Measurements from ENCODE around the gene ABHD8.

The ABHD8 gene

DNA sequence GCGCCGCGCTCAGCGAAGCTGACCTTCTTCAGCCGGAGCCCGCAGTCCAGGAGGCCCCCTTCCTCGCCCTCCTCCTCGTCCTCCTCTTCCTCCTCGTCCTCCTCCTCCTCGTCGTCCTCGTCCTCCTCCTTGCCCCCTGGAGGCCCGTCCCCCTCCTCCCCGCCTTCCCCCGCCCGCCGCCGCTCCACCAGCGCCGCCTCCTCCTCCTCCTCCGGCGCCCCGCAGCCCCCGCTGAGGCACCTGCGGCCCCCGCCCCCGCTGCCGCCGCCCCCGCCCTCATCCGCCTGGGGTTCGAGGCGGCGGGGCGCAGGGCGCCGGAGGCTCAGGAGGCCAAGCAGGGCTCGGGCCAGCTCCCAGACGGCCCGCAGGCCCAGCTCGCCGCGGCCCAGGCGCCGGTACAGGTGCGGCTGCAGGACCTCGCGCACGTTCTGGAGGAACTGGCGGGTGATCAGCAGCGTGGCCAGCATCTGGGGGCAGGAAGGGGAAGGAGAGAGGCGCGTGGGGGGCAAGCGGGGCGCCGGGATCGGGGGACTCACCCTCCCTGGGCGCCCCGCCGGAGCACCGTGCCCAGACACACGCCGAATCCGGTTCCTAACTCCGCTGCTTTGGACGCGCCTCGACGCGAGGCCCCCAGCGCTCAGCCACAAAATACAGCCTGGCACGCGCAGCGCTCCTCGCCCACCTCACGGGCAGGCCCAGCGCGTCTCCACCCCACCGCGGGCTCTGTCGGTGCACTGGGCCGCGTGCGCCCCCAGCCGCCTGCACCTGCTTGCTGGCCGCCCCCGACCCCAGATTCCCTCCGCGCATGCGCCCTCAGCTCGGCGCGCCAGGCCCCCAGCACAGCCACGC, 25.5 kb upstream of the ABHD8 start:
- peak overlapping the region; percentile 3 for H3K4me3 ChIP-seq (replicated peaks; ENCODE audit: low read depth, low read length)
- no peak for DNase-seq (ENCODE audit: low read depth)
- TF ChIP-seq, protein P1, sequence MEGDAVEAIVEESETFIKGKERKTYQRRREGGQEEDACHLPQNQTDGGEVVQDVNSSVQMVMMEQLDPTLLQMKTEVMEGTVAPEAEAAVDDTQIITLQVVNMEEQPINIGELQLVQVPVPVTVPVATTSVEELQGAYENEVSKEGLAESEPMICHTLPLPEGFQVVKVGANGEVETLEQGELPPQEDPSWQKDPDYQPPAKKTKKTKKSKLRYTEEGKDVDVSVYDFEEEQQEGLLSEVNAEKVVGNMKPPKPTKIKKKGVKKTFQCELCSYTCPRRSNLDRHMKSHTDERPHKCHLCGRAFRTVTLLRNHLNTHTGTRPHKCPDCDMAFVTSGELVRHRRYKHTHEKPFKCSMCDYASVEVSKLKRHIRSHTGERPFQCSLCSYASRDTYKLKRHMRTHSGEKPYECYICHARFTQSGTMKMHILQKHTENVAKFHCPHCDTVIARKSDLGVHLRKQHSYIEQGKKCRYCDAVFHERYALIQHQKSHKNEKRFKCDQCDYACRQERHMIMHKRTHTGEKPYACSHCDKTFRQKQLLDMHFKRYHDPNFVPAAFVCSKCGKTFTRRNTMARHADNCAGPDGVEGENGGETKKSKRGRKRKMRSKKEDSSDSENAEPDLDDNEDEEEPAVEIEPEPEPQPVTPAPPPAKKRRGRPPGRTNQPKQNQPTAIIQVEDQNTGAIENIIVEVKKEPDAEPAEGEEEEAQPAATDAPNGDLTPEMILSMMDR (IDR thresholded peaks at IDR 0.05; ENCODE audit: low read length, missing control alignments) = no peak

DNA sequence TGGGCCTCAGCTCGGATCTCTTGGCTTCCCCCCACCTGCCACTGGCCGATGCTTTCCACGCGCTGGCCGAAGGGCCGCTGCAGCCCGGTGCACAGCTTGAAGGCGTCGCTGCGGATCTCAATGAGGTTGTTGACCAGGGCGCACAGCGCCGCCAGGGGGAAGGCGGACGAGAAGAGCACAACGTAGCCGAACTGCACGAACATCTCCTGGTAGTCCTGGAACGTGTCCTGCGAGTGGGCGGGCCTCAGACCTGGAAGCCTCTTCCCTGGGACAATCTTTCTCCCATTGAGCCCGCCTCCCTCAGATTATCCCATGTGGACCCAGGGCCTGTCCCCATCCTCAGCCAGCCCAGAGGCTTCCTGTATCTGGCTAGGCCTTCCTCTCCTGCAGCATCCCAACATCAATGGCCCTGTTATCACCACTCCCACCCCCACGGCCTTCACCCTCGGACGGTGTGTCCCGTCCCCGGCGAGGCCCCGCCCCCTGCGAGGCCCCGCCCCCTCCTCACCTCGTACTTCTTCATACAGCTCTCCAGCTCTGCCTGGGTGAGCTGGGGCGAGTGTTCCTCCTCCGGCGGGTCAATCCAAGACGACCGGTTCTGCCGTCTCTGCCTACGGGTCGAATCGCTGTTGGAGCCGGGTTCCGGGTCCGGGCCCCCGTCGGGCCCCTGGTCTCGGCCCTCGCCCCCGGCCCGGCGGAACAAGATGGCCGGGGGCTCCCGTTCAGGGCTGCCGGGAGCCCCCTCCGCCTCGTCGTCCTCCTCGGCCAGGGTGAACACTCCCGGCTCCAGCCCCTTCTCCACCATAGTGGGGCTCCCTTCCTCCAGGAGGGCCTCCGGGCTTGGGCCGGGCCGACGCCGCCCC, 24.7 kb upstream of the ABHD8 start:
- peak; percentile 65 for DNase-seq (ENCODE audit: low read depth)
- H3K4me3 ChIP-seq (replicated peaks; ENCODE audit: low read depth, low read length) = peak overlapping the region; percentile 3

DNA sequence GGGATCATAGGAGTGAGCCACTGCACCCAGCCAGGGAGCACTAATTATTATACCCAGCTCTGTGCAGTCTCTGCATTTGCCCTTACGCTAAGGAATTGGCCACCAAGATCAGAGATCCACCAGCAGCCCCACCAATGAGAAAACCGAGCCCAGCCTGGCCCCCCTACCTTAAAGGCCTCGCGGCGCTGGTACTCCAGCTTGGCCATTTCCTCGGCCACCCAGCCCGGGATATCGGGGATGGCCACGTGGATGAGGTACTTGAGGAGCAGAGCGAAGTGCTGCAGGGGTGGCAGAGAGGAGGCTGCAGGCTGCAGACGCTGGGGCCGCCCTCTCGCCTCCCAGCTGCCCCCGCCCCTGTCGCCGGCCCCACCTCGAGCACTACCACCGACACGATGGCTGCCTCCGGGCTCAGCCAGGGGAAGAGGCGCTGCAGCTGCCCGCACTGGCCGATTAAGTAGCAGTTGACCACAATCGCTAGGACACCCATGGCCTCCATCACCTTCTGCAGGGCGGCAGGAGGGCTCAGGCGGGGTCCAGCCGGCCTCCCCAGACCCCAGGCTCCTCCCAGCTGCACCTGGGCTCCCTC, 23.9 kb upstream of the ABHD8 start:
- H3K4me3 ChIP-seq (replicated peaks; ENCODE audit: low read depth, low read length) = no peak overlapping the region
- TF ChIP-seq, protein P1 (IDR thresholded peaks at IDR 0.05; ENCODE audit: low read length, missing control alignments) = no peak
- no peak for DNase-seq (ENCODE audit: low read depth)

More for the DNA sequence above, 24.7 kb upstream of the ABHD8 start:
- TF ChIP-seq, protein P1 (IDR thresholded peaks at IDR 0.05; ENCODE audit: low read length, missing control alignments) = peak; percentile 41

DNA sequence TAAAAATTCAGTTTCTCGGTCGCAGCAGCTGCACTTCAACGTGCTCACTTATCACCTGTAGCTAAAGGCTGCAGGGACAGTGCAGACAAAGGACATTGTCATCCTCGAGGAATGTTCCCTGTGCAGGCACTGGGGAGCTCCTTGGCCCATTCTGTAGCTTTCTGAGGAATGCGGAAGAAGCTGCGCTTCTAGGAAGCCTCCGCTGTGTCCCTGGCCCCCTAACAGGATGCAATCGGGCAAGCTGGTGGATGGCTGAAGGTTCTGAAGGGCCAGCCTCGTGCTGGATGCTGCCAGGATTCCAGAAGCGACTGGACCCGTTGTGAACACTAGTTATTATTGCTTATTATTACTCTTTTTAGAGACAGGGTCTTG, 23.4 kb upstream of the ABHD8 start:
- no peak for DNase-seq (ENCODE audit: low read depth)
- TF ChIP-seq, protein P1 (IDR thresholded peaks at IDR 0.05; ENCODE audit: low read length, missing control alignments) = no peak
- no peak overlapping the region for H3K4me3 ChIP-seq (replicated peaks; ENCODE audit: low read depth, low read length)

DNA sequence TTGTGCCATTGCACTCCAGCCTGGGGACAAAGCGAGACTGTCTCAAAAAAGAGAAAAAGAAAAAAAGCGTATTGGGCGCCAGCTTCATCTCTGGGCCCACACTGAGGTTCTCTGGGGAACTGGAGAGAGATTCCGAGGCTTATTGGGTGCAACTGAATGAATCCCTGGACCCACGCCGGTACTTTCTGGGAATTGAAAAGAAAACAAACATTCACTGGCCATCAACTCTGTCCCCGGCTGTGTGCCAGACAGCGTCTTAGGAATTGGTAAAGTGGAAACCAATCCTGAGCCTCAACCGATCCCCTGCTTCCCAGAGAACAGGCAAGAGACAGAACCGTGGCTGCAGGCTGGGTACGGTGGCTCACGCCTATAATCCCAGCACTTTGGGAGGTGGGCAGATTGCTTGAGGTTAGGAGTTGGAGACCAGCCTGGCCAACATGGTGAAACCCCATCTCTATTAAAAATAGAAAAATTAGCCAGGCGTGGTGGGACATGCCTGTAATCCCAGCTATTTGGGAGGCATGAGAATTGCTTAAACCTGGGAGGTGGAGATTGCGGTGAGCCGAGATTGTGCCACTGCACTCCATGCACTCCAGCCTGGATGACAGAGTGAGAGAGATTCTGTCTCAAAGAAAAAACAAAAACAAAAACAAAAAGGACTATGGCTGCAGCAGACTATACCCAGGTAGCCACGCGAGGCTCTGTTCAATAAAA, 22.8 kb upstream of the ABHD8 start:
- DNase-seq (ENCODE audit: low read depth) = no peak

DNA sequence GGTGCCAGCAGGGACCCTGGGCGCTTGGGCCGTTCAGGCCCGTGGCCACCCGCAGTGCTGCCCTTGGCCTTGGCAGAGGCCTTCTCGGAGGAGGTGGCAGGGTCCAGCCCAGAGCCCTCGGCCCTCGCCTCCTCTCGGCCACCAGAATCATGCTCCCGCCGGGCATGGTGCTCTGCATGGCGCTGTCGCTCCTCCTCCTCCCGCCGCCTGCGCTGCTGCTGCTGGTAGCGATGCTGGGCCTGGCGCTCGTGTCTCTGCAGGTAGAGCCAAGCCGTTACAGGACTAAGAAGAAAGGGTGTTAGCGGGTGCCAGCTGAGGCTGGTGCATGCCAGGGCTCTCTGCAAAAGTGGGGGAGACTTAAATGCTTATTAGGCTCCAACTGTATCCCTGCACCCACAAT, 21.9 kb upstream of the ABHD8 start:
- TF ChIP-seq, protein P1 (IDR thresholded peaks at IDR 0.05; ENCODE audit: low read length, missing control alignments) = no peak
- DNase-seq (ENCODE audit: low read depth) = no peak
- H3K4me3 ChIP-seq (replicated peaks; ENCODE audit: low read depth, low read length) = no peak overlapping the region

More for the DNA sequence above, 22.8 kb upstream of the ABHD8 start:
- no peak overlapping the region for H3K4me3 ChIP-seq (replicated peaks; ENCODE audit: low read depth, low read length)
- TF ChIP-seq, protein P1 (IDR thresholded peaks at IDR 0.05; ENCODE audit: low read length, missing control alignments) = no peak
